HCT116 (cell line): ENCODE measurements around the gene UTP18. TPM values are rescaled to one million over a fixed set of nuclear protein-coding genes. Genes with fewer than 3 reads are reported as not detected.

ENCODE experiments used
- ATAC-seq: fragments of 200-7000 bp; cut with Tn5 transposase; 2 replicates; pipeline ENCODE4 v1.9.1; 2020; ENCODE audit warnings: mild to moderate bottlenecking, moderate library complexity
- BruUV-seq: library from RNA; stranded (reverse); fragments of 400-500 nt; replicated peaks from 2 replicates; lab custom pipeline; 2021; lab: Mats Ljungman, UMichigan
- CTCF ChIA-PET: fragments of 300-600 bp; sonication (Branson Sonifier 250); formaldehyde crosslinking; loops from one replicate; lab custom pipeline; 2021; ENCODE audit warnings: antibody characterized with exemption; lab: Charles Lee
- POLR2A ChIA-PET: fragments of 300-600, 350-600 bp; sonication (Branson Sonifier 250); formaldehyde crosslinking; loops from one replicate; lab custom pipeline; 2021; ENCODE audit warnings: antibody characterized with exemption; lab: Charles Lee
- RAD21 ChIA-PET, 2 experiments: fragments of 300-600 bp; sonication (Branson Sonifier 250); formaldehyde crosslinking; loops; one replicate each; lab custom pipeline; 2023; ENCODE audit warnings: low total read pairs in 2 of 2; ENCODE audit not compliant: uncharacterized antibody in 2 of 2, unreplicated experiment in 2 of 2, low non-redundant PET in 1 of 2; lab: Charles Lee
- DNase-seq: peaks from one replicate; pipeline ENCODE4 v3.0.0-alpha.2; 2010; ENCODE audit warnings: low read depth, low spot score
- H2AFZ ChIP-seq: fragments of 200-600 bp; shearing (Covaris generic), sonication (generic); 2 replicates; pipeline ENCODE4 v1.6.1; 2017; ENCODE audit warnings: low read depth, mixed run types, mixed read lengths, antibody characterized with exemption, low read length; ENCODE audit not compliant: poor library complexity, severe bottlenecking
- H3K27ac ChIP-seq: 2 replicates; pipeline ENCODE4 v1.5.1; 2012; ENCODE audit warnings: low read depth, low read length
- H3K27me3 ChIP-seq: fragments of 200-600 bp; sonication (generic); 2 replicates; pipeline ENCODE4 v1.6.1; 2016; ENCODE audit warnings: mixed run types, low read length, mixed read lengths; ENCODE audit not compliant: insufficient read depth
- H3K36me3 ChIP-seq, 2 experiments: fragments of 200-500 bp in 1 of 2; fragments of 200-600 bp in 1 of 2; sonication (Bioruptor generic) in 1 of 2; sonication (generic) in 1 of 2; 2 replicates each; pipeline versions ENCODE4 v1.5.1 to v1.6.1; 2014 to 2016; ENCODE audit warnings: low read length in 2 of 2, inconsistent platforms in 1 of 2, mixed read lengths in 1 of 2, mixed run types in 1 of 2; ENCODE audit not compliant: insufficient read depth in 2 of 2, control insufficient read depth in 1 of 2
- H3K4me1 ChIP-seq, 2 experiments: fragments of 200-600 bp in 1 of 2; sonication (generic) in 1 of 2; 2 replicates each; pipeline versions ENCODE4 v1.5.1 to v1.6.1; 2012 to 2017; ENCODE audit warnings: low read length in 2 of 2, inconsistent platforms in 1 of 2, mild to moderate bottlenecking in 1 of 2, mixed read lengths in 1 of 2, mixed run types in 1 of 2, moderate library complexity in 1 of 2; ENCODE audit not compliant: insufficient read depth in 2 of 2, control insufficient read depth in 1 of 2
- H3K4me2 ChIP-seq: fragments of 200-600 bp; sonication (generic); 2 replicates; pipeline ENCODE4 v1.6.1; 2017; ENCODE audit warnings: mixed run types, low read length, mixed read lengths
- H3K4me3 ChIP-seq, 2 experiments: fragments of 200-600 bp in 1 of 2; sonication (generic) in 1 of 2; replicated peaks in 1 of 2; 2 replicates each; pipeline ENCODE4 v1.5.1; 2011 to 2016; ENCODE audit warnings: low read length in 2 of 2, control low read depth in 1 of 2, low read depth in 1 of 2, mild to moderate bottlenecking in 1 of 2, mixed read lengths in 1 of 2, mixed run types in 1 of 2
- H3K79me2 ChIP-seq: fragments of 200-600 bp; sonication (generic); 2 replicates; pipeline ENCODE4 v1.6.1; 2017; ENCODE audit warnings: mild to moderate bottlenecking, mixed run types, low read length, moderate library complexity, mixed read lengths; ENCODE audit not compliant: insufficient read depth
- H3K9ac ChIP-seq: fragments of 200-600 bp; sonication (generic); 2 replicates; pipeline ENCODE4 v1.6.1; 2016; ENCODE audit warnings: low read length, mixed read lengths
- H3K9me2 ChIP-seq: fragments of 200-600 bp; sonication (generic), shearing (Covaris generic); 2 replicates; pipeline ENCODE4 v1.6.1; 2017; ENCODE audit warnings: mixed run types, mild to moderate bottlenecking, moderate library complexity; ENCODE audit not compliant: insufficient read depth
- H3K9me3 ChIP-seq, 2 experiments: fragments of 200-500 bp in 1 of 2; fragments of 200-600 bp in 1 of 2; sonication (Bioruptor generic) in 1 of 2; sonication (generic) in 1 of 2; 2 replicates each; pipeline ENCODE4 v1.6.1; 2014 to 2017; ENCODE audit warnings: low read length in 2 of 2, mixed read lengths in 2 of 2, inconsistent platforms in 1 of 2, low read depth in 1 of 2, mild to moderate bottlenecking in 1 of 2, mixed run types in 1 of 2, moderate library complexity in 1 of 2; ENCODE audit not compliant: control insufficient read depth in 1 of 2, insufficient read depth in 1 of 2
- H4K20me1 ChIP-seq: fragments of 200-600 bp; sonication (generic), shearing (Covaris generic); 2 replicates; pipeline ENCODE4 v1.6.1; 2017; ENCODE audit warnings: mixed run types, mild to moderate bottlenecking, moderate library complexity; ENCODE audit not compliant: insufficient read depth
- CEBPB ChIP-seq: IDR thresholded peaks from 2 replicates; pipeline ENCODE4 v1.6.1; 2012; ENCODE audit warnings: low read depth
- ELF1 ChIP-seq: IDR thresholded peaks from 2 replicates; pipeline ENCODE4 v1.6.1; 2012; ENCODE audit warnings: low read depth, borderline replicate concordance
- EZH2 ChIP-seq: fragments of 200-600 bp; sonication (generic); IDR thresholded peaks from 2 replicates; pipeline ENCODE4 v1.6.1; 2017; ENCODE audit warnings: antibody characterized with exemption, mixed run types
- EZH2phosphoT487 ChIP-seq: fragments of 200-600 bp; IDR thresholded peaks from 2 replicates; pipeline ENCODE4 v1.6.1; 2018; ENCODE audit warnings: antibody characterized with exemption, borderline replicate concordance
- JUND ChIP-seq: IDR thresholded peaks from 2 replicates; pipeline ENCODE4 v1.6.1; 2012
- POLR2A ChIP-seq: IDR thresholded peaks from 2 replicates; pipeline ENCODE4 v1.7.0; 2011; ENCODE audit warnings: borderline replicate concordance; ENCODE audit not compliant: insufficient read depth, insufficient read length; ENCODE audit errors: extremely low read depth
- SIN3A ChIP-seq: IDR thresholded peaks from 2 replicates; pipeline ENCODE4 v1.6.1; 2012; ENCODE audit warnings: low read depth
- SRF ChIP-seq: IDR thresholded peaks from 2 replicates; pipeline ENCODE4 v1.6.1; 2012; ENCODE audit warnings: low read depth
- TCF7L2 ChIP-seq: IDR thresholded peaks from 2 replicates; pipeline ENCODE4 v1.7.0; 2011; ENCODE audit warnings: borderline replicate concordance, inconsistent platforms; ENCODE audit not compliant: insufficient read depth, insufficient read length; ENCODE audit errors: extremely low read depth
- YY1 ChIP-seq: IDR thresholded peaks from 2 replicates; pipeline ENCODE4 v1.6.1; 2011; ENCODE audit warnings: low read length, low read depth, moderate library complexity, mild to moderate bottlenecking; ENCODE audit not compliant: insufficient replicate concordance; ENCODE audit errors: extremely low read depth
- ZFX ChIP-seq: fragments of 450-650 bp; IDR thresholded peaks from 2 replicates; pipeline ENCODE4 v1.6.1; 2017
- ZNF274 ChIP-seq: fragments of 200-500 bp; sonication (Bioruptor generic); IDR thresholded peaks from 2 replicates; pipeline ENCODE4 v1.6.1; 2014; ENCODE audit warnings: mild to moderate bottlenecking, low read depth, low read length, inconsistent platforms
- intact Hi-C: fragments of 100-400 bp; cut with micrococcal nuclease; formaldehyde crosslinking; loops from 2 replicates; pipeline ENCODE4 v1.10.0; 2022
- total RNA-seq: library from RNA; stranded (reverse); gene quantifications from one replicate; pipeline ENCODE4 v1.2.1, GENCODE V29; 2021; ENCODE audit not compliant: unreplicated experiment
- TF ChIP-seq, protein P1 (sequence below): IDR thresholded peaks from 2 replicates; pipeline ENCODE4 v1.6.1; 2012
- TF ChIP-seq, protein P2 (sequence below), 3 experiments: fragments of 200-600 bp in 1 of 3; sonication (generic) in 1 of 3; IDR thresholded peaks in 2 of 3; conservative IDR thresholded peaks in 1 of 3; 2 replicates each; pipeline ENCODE4 v1.5.1; 2012 to 2017; ENCODE audit warnings: low read depth in 2 of 3, low read length in 2 of 3, antibody characterized with exemption in 1 of 3, borderline replicate concordance in 1 of 3, control low read depth in 1 of 3, mild to moderate bottlenecking in 1 of 3, mixed read lengths in 1 of 3, mixed run types in 1 of 3, moderate library complexity in 1 of 3; ENCODE audit not compliant: insufficient read depth in 1 of 3
- TF ChIP-seq, protein P3 (sequence below): IDR thresholded peaks from 2 replicates; pipeline ENCODE4 v1.6.1; 2012
- TF ChIP-seq, protein P4 (sequence below): IDR thresholded peaks from 2 replicates; pipeline ENCODE4 v1.6.1; 2012; ENCODE audit warnings: low read depth

The UTP18 gene
- total RNA-seq, 1 experiment from 2014 or later, result 92.6 TPM

DNA sequence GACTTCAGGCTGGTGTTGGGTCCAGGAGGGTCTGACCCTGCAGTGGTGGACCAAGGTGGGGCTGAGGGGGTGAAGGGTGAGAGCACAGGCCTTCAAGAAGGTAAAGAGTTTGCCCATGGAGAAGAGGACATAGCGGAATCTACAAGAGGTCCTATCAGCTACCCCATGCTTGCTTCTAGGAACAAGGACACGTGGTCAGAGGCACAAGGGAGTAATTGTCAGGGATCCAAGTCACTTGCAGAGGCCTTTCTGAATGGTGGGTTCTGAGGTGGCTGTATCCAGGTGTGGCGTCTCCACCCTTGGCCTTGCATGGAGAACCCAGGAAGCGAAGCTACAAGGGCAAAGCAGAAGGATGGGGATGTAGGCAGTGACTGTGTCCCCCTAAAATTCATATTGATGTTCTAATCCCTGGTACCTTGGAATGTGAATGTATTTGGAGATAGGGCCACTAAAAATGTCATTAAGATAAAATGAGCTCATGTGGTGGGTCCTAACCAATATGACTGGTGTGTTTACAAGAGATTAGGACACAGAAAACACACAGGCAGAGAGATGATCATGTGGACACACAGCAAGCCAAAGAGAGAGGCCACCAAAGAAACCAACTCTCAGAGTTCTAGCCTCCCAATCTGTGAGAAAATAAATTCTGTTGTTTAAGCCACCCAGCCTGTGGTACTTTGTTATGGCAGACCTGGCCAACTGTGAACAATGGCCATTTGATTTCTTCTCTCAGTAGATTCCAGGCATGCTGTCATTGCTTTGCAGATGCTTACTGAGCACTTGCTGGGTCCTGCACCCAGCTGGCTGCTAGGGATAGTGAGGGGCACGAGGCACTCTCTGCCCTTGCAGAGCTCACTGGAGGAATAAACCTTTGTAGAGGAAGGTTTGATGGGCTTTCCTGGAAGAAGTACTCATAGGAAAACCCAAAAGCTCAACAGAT is 75.8 kb downstream of the UTP18 start:
- no peaks in the 10 kb centered on the region for H3K79me2 ChIP-seq
- H3K4me1 ChIP-seq, result no peaks in the 10 kb centered on the region
- no peak overlapping the region for H3K27ac ChIP-seq
- H4K20me1 ChIP-seq, result no peaks in the 10 kb centered on the region
- CTCF ChIA-PET, result no interaction called here
- no peak overlapping the region for H3K4me2 ChIP-seq
- no peaks in the 10 kb centered on the region for H3K9me3 ChIP-seq
- RAD21 ChIA-PET, result no interaction called here
- intact Hi-C loops, result no loop called here
- H3K9ac ChIP-seq, result no peak overlapping the region
- POLR2A ChIA-PET, result no interaction called here
- ATAC-seq, result no peak
- TF ChIP-seq EZH2phosphoT487, result no peak
- TF ChIP-seq, protein P1, sequence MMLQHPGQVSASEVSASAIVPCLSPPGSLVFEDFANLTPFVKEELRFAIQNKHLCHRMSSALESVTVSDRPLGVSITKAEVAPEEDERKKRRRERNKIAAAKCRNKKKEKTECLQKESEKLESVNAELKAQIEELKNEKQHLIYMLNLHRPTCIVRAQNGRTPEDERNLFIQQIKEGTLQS, result no peak
- TF ChIP-seq YY1, result no peak
- no peak for TF ChIP-seq TCF7L2
- TF ChIP-seq EZH2, result no peak
- no peak for TF ChIP-seq ZFX
- no peak for TF ChIP-seq JUND
- no peak for TF ChIP-seq SRF
- TF ChIP-seq, protein P2, sequence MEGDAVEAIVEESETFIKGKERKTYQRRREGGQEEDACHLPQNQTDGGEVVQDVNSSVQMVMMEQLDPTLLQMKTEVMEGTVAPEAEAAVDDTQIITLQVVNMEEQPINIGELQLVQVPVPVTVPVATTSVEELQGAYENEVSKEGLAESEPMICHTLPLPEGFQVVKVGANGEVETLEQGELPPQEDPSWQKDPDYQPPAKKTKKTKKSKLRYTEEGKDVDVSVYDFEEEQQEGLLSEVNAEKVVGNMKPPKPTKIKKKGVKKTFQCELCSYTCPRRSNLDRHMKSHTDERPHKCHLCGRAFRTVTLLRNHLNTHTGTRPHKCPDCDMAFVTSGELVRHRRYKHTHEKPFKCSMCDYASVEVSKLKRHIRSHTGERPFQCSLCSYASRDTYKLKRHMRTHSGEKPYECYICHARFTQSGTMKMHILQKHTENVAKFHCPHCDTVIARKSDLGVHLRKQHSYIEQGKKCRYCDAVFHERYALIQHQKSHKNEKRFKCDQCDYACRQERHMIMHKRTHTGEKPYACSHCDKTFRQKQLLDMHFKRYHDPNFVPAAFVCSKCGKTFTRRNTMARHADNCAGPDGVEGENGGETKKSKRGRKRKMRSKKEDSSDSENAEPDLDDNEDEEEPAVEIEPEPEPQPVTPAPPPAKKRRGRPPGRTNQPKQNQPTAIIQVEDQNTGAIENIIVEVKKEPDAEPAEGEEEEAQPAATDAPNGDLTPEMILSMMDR (IDR thresholded peaks at IDR 0.05 in 2 of 3, conservative IDR thresholded peaks at IDR 0.05 in 1 of 3; ENCODE audit: borderline replicate concordance in 1 of 3, insufficient read depth in 1 of 3, low read depth in 2 of 3, low read length in 2 of 3), result no peak
- TF ChIP-seq, protein P3, sequence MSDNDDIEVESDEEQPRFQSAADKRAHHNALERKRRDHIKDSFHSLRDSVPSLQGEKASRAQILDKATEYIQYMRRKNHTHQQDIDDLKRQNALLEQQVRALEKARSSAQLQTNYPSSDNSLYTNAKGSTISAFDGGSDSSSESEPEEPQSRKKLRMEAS, result no peak
- TF ChIP-seq ELF1, result no peak
- TF ChIP-seq, protein P4, sequence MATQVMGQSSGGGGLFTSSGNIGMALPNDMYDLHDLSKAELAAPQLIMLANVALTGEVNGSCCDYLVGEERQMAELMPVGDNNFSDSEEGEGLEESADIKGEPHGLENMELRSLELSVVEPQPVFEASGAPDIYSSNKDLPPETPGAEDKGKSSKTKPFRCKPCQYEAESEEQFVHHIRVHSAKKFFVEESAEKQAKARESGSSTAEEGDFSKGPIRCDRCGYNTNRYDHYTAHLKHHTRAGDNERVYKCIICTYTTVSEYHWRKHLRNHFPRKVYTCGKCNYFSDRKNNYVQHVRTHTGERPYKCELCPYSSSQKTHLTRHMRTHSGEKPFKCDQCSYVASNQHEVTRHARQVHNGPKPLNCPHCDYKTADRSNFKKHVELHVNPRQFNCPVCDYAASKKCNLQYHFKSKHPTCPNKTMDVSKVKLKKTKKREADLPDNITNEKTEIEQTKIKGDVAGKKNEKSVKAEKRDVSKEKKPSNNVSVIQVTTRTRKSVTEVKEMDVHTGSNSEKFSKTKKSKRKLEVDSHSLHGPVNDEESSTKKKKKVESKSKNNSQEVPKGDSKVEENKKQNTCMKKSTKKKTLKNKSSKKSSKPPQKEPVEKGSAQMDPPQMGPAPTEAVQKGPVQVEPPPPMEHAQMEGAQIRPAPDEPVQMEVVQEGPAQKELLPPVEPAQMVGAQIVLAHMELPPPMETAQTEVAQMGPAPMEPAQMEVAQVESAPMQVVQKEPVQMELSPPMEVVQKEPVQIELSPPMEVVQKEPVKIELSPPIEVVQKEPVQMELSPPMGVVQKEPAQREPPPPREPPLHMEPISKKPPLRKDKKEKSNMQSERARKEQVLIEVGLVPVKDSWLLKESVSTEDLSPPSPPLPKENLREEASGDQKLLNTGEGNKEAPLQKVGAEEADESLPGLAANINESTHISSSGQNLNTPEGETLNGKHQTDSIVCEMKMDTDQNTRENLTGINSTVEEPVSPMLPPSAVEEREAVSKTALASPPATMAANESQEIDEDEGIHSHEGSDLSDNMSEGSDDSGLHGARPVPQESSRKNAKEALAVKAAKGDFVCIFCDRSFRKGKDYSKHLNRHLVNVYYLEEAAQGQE, result no peak
- TF ChIP-seq SIN3A, result no peak
- TF ChIP-seq ZNF274, result no peak
- TF ChIP-seq CEBPB, result no peak
- TF ChIP-seq POLR2A, result no peak
- TF ChIP-seq, all 23 proteins: peak for 0
- BruUV-seq, result no TSS peak
- Histone ChIP-seq H3K9me2 (no peaks in the 10 kb centered on the region), H3K36me3 (no peaks in the 10 kb centered on the region), H2AFZ (no peak overlapping the region), H3K4me3 (no peak overlapping the region), H3K27me3 (peaks cover 6% of the 10 kb centered on the region; the same call in 1 of the 2 replicates)
- DNase-seq, result no peak
